ENCODE data around the gene RNF220.

RNF220 gene

GRCh38 chr1:44596511-44596910, 191.5 kb downstream of the RNF220 start:
- H3K9me3 ChIP-seq (ENCODE audit: control insufficient read depth, low read length), result no peaks in the 10 kb centered on the region
- no peaks in the 10 kb centered on the region for H3K36me3 ChIP-seq (ENCODE audit: control insufficient read depth, insufficient read depth, low read length)
- peaks cover 5% of the 10 kb centered on the region for H3K4me1 ChIP-seq (ENCODE audit: control insufficient read depth, insufficient read depth, low read length)
- H3K27me3 ChIP-seq (ENCODE audit: control insufficient read depth, insufficient read depth, low read length, poor library complexity, severe bottlenecking), result peaks cover 48% of the 10 kb centered on the region
- no peak overlapping the region for H3K4me3 ChIP-seq (ENCODE audit: insufficient read depth, low read depth, low read length)
- WGBS, 2 experiments, result 88 to 90% methylated on average over 4 of the region's 4 CpGs
- no peak overlapping the region for H3K27ac ChIP-seq (ENCODE audit: insufficient read depth, low read depth, low read length, poor library complexity, severe bottlenecking)

- 81 to 87% methylated on average over 10 of the region's 10 CpGs for WGBS, 2 experiments
- no peaks in the 10 kb centered on the region for H3K9me3 ChIP-seq (ENCODE audit: control insufficient read depth, low read length)
- H3K27ac ChIP-seq (ENCODE audit: insufficient read depth, low read depth, low read length, poor library complexity, severe bottlenecking), result no peak overlapping the region
- H3K4me3 ChIP-seq (ENCODE audit: insufficient read depth, low read depth, low read length), result no peak overlapping the region
- H3K4me1 ChIP-seq (ENCODE audit: control insufficient read depth, insufficient read depth, low read length), result no peaks in the 10 kb centered on the region
- H3K27me3 ChIP-seq (ENCODE audit: control insufficient read depth, insufficient read depth, low read length, poor library complexity, severe bottlenecking), result peaks cover 43% of the 10 kb centered on the region
- no peaks in the 10 kb centered on the region for H3K36me3 ChIP-seq (ENCODE audit: control insufficient read depth, insufficient read depth, low read length)
These were observed 193.1 kb downstream of the RNF220 start for GRCh38 chr1:44598167-44598566.

DNA sequence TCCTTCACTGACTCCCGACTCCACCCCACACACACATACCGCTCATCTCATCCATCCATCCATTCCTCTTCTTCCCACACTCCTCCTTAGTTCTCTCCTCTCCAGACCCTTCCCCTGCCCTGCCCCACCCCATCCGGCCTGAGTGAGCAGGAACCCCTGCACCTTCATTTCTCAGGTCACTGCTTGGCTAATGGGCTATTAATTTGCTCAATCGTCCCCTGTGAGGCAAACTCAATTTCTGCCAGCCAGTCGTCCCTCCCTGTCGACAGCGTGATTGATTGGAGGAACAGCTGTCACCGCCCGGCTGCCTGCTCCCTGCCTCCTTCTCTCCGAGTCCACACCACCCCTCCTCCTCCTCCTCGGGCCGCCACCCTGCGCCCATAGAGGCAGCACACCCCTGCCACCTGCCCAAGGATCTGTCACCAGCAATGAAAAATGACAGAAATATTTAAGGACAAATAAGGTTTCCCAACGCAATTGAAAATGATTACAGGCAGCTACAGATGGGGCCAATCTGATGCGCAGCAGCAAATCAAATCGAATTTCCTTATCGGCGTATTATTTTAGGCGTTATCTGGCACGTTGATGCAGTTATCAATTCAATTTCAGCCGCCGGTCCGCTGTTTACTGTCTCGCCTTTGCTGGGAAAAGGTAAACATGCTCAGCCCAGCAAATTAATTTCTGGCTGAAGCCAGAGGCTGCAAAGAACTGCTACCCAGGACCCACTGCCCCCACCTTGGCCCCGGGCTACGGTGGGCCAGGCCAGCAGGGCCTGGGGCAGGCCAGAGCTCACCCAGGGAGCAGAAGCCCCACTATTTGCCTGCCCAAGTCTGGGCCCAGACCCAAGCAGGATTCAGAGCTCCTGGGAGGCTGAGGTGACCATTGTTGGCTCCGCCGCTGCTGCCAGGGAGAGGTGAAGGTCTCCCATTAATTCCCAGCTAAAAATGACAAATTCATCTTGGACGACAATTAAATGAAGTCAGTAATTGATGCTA, 197.9 kb downstream of the RNF220 start:
- Histone ChIP-seq H3K27ac (ENCODE audit: insufficient read depth, low read depth, low read length, poor library complexity, severe bottlenecking) (no peak overlapping the region), H3K9me3 (ENCODE audit: control insufficient read depth, low read length) (no peaks in the 10 kb centered on the region), H3K4me3 (ENCODE audit: insufficient read depth, low read depth, low read length) (no peak overlapping the region), H3K4me1 (ENCODE audit: control insufficient read depth, insufficient read depth, low read length) (no peaks in the 10 kb centered on the region), H3K36me3 (ENCODE audit: control insufficient read depth, insufficient read depth, low read length) (no peaks in the 10 kb centered on the region), H3K27me3 (ENCODE audit: control insufficient read depth, insufficient read depth, low read length, poor library complexity, severe bottlenecking) (peaks cover 32% of the 10 kb centered on the region)
- WGBS, 2 experiments, result 78 to 79% methylated on average over 29 of the region's 29 CpGs

- Histone ChIP-seq H3K4me1 (ENCODE audit: control insufficient read depth, insufficient read depth, low read length) (no peaks in the 10 kb centered on the region), H3K9me3 (ENCODE audit: control insufficient read depth, low read length) (no peaks in the 10 kb centered on the region), H3K4me3 (ENCODE audit: insufficient read depth, low read depth, low read length) (no peak overlapping the region), H3K27me3 (ENCODE audit: control insufficient read depth, insufficient read depth, low read length, poor library complexity, severe bottlenecking) (peaks cover 26% of the 10 kb centered on the region), H3K36me3 (ENCODE audit: control insufficient read depth, insufficient read depth, low read length) (no peaks in the 10 kb centered on the region), H3K27ac (ENCODE audit: insufficient read depth, low read depth, low read length, poor library complexity, severe bottlenecking) (no peak overlapping the region)
- WGBS, 2 experiments, result 80 to 86% methylated on average over 4 of the region's 4 CpGs
These were observed 198.7 kb downstream of the RNF220 start for GRCh38 chr1:44603718-44604117.

GRCh38 chr1:44604157-44604955, 199.3 kb downstream of the RNF220 start:
- Histone ChIP-seq H3K36me3 (ENCODE audit: control insufficient read depth, insufficient read depth, low read length) (no peaks in the 10 kb centered on the region), H3K27ac (ENCODE audit: insufficient read depth, low read depth, low read length, poor library complexity, severe bottlenecking) (no peak overlapping the region), H3K4me3 (ENCODE audit: insufficient read depth, low read depth, low read length) (no peak overlapping the region), H3K27me3 (ENCODE audit: control insufficient read depth, insufficient read depth, low read length, poor library complexity, severe bottlenecking) (peaks cover 23% of the 10 kb centered on the region), H3K4me1 (ENCODE audit: control insufficient read depth, insufficient read depth, low read length) (no peaks in the 10 kb centered on the region), H3K9me3 (ENCODE audit: control insufficient read depth, low read length) (no peaks in the 10 kb centered on the region)
- 94 to 96% methylated on average over 3 of the region's 3 CpGs for WGBS, 2 experiments

- peaks cover 12% of the 10 kb centered on the region for H3K27me3 ChIP-seq (ENCODE audit: control insufficient read depth, insufficient read depth, low read length, poor library complexity, severe bottlenecking)
- WGBS, 2 experiments, result 96% methylated on average over 12 of the region's 12 CpGs
- no peak overlapping the region for H3K4me3 ChIP-seq (ENCODE audit: insufficient read depth, low read depth, low read length)
- no peaks in the 10 kb centered on the region for H3K9me3 ChIP-seq (ENCODE audit: control insufficient read depth, low read length)
- H3K4me1 ChIP-seq (ENCODE audit: control insufficient read depth, insufficient read depth, low read length), result peaks cover 9% of the 10 kb centered on the region
- no peak overlapping the region for H3K27ac ChIP-seq (ENCODE audit: insufficient read depth, low read depth, low read length, poor library complexity, severe bottlenecking)
- H3K36me3 ChIP-seq (ENCODE audit: control insufficient read depth, insufficient read depth, low read length), result no peaks in the 10 kb centered on the region
These were observed 201.0 kb downstream of the RNF220 start for GRCh38 chr1:44605914-44606615.

- Histone ChIP-seq H3K4me1 (ENCODE audit: control insufficient read depth, insufficient read depth, low read length) (peaks cover 9% of the 10 kb centered on the region), H3K27me3 (ENCODE audit: control insufficient read depth, insufficient read depth, low read length, poor library complexity, severe bottlenecking) (peaks cover 5% of the 10 kb centered on the region), H3K27ac (ENCODE audit: insufficient read depth, low read depth, low read length, poor library complexity, severe bottlenecking) (no peak overlapping the region), H3K36me3 (ENCODE audit: control insufficient read depth, insufficient read depth, low read length) (no peaks in the 10 kb centered on the region), H3K9me3 (ENCODE audit: control insufficient read depth, low read length) (no peaks in the 10 kb centered on the region), H3K4me3 (ENCODE audit: insufficient read depth, low read depth, low read length) (no peak overlapping the region)
- 93 to 94% methylated on average over 8 of the region's 8 CpGs for WGBS, 2 experiments
These were observed 201.7 kb downstream of the RNF220 start for GRCh38 chr1:44606701-44607281.

DNA sequence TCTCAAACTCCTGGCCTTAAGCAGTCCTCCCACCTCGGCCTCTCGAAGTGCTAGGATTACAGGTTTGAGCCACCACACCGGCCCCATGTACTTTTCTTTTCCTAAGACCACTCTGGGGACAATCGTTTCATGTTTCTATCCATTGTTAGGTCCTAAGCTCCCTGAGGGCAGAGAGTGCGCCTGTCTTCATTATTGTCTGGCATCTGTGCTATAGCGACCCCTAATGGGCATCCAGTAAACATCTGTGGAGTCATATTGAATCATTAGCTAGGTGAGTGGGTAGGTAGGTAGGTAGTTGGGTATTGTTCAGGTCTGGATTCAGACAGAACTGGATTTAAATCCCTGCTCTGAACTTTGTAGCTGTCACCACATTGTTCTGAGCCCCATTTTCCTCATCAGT, 203.1 kb downstream of the RNF220 start:
- H3K4me1 ChIP-seq (ENCODE audit: control insufficient read depth, insufficient read depth, low read length), result peaks cover 9% of the 10 kb centered on the region
- 78 to 79% methylated on average over 6 of the region's 6 CpGs for WGBS, 2 experiments
- no peak overlapping the region for H3K27ac ChIP-seq (ENCODE audit: insufficient read depth, low read depth, low read length, poor library complexity, severe bottlenecking)
- no peak overlapping the region for H3K4me3 ChIP-seq (ENCODE audit: insufficient read depth, low read depth, low read length)
- no peaks in the 10 kb centered on the region for H3K36me3 ChIP-seq (ENCODE audit: control insufficient read depth, insufficient read depth, low read length)
- no peaks in the 10 kb centered on the region for H3K27me3 ChIP-seq (ENCODE audit: control insufficient read depth, insufficient read depth, low read length, poor library complexity, severe bottlenecking)
- no peaks in the 10 kb centered on the region for H3K9me3 ChIP-seq (ENCODE audit: control insufficient read depth, low read length)

GRCh38 chr1:44609412-44609767, 204.3 kb downstream of the RNF220 start:
- peaks cover 9% of the 10 kb centered on the region for H3K4me1 ChIP-seq (ENCODE audit: control insufficient read depth, insufficient read depth, low read length)
- H3K36me3 ChIP-seq (ENCODE audit: control insufficient read depth, insufficient read depth, low read length), result no peaks in the 10 kb centered on the region
- H3K9me3 ChIP-seq (ENCODE audit: control insufficient read depth, low read length), result no peaks in the 10 kb centered on the region
- no peak overlapping the region for H3K27ac ChIP-seq (ENCODE audit: insufficient read depth, low read depth, low read length, poor library complexity, severe bottlenecking)
- no peaks in the 10 kb centered on the region for H3K27me3 ChIP-seq (ENCODE audit: control insufficient read depth, insufficient read depth, low read length, poor library complexity, severe bottlenecking)
- WGBS, 2 experiments, result 46 to 52% methylated on average over 10 of the region's 10 CpGs
- H3K4me3 ChIP-seq (ENCODE audit: insufficient read depth, low read depth, low read length), result no peak overlapping the region

All from ectodermal cell (in vitro differentiated cells).